ENCODE measurements around the gene RANBP3. TPM values are rescaled to one million over a fixed set of nuclear protein-coding genes. Genes with fewer than 3 reads are reported as not detected.
A peak's percentile ranks its signal among the peaks of the same experiment; 100 is the strongest.

Gene RANBP3
- total RNA-seq, 3 donors from 2014 or later (not counting 1 experiment from before 2014, with no cell fraction given): 73.9 to 95.2 (median 89.7) TPM

- ATAC-seq (no peak), DNase-seq (no peak)
- H3K9me3 ChIP-seq (ENCODE audit: control insufficient read depth, insufficient read depth, low read length): no peaks in the 10 kb centered on the region
- Mint-ChIP-seq H3K27ac (no peak overlapping the region), H3K9me3 (no peaks in the 10 kb centered on the region), H3K36me3 (no peaks in the 10 kb centered on the region), H3K4me1 (no peaks in the 10 kb centered on the region), H3K4me3 (no peak overlapping the region), H3K27me3 (ENCODE audit: low read depth in 2 of 2) (peaks cover 0 to 6% of the 10 kb centered on the region in 2 donors)
- H3K4me1 ChIP-seq (ENCODE audit: control insufficient read depth, insufficient read depth, low read length): no peaks in the 10 kb centered on the region
- no peaks in the 10 kb centered on the region for H3K27me3 ChIP-seq (ENCODE audit: control insufficient read depth, insufficient read depth, low read length)
- H3K27ac ChIP-seq (ENCODE audit: low read length): no peak overlapping the region
- no peaks in the 10 kb centered on the region for H3K36me3 ChIP-seq (ENCODE audit: control insufficient read depth, insufficient read depth, low read length)
- intact Hi-C loops (cut with micrococcal nuclease): no loop called here
- WGBS (ENCODE audit: insufficient coverage): 92% methylated on average over 12 of the region's 12 CpGs
- no peak for TF ChIP-seq CTCF (IDR thresholded peaks at IDR 0.05)
- H3K4me3 ChIP-seq (ENCODE audit: low read length): no peak overlapping the region
Measured at GRCh38 chr19:5873617-5874199, 104.2 kb downstream of the RANBP3 start.

DNA sequence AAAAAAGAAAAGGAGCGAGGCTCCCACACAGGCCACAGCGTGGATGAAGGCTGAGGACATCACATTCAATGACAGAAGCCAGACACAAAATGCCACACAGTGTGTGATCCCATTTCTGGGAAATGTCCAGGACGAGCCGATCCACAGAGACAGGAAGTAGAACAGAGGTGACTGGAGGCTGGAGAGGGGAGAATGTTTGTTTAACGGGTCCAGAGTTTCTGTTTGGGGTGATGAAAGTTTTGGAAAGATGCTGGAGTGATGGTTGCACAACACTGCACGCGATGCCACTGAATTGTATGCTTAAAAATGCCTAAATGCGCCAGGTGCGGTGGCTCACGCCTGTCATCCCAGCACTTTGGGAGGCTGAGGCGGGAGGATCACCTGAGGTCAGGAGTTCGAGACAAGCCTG is 107.0 kb downstream of the RANBP3 start:
- Mint-ChIP-seq H3K27ac (no peak overlapping the region), H3K36me3 (no peaks in the 10 kb centered on the region), H3K9me3 (no peaks in the 10 kb centered on the region), H3K4me3 (no peak overlapping the region), H3K4me1 (peaks cover 1 to 2% of the 10 kb centered on the region in 2 donors), H3K27me3 (ENCODE audit: low read depth in 2 of 2) (no peaks in the 10 kb centered on the region)
- 86% methylated on average over 12 of the region's 12 CpGs for WGBS (ENCODE audit: insufficient coverage)
- intact Hi-C loops (cut with micrococcal nuclease): no loop called here
- DNase-seq: no peak
- no peak for TF ChIP-seq CTCF (IDR thresholded peaks at IDR 0.05)
- H3K36me3 ChIP-seq (ENCODE audit: control insufficient read depth, insufficient read depth, low read length): no peaks in the 10 kb centered on the region
- no peak for ATAC-seq
- no peak overlapping the region for H3K4me3 ChIP-seq (ENCODE audit: low read length)
- no peaks in the 10 kb centered on the region for H3K27me3 ChIP-seq (ENCODE audit: control insufficient read depth, insufficient read depth, low read length)
- no peaks in the 10 kb centered on the region for H3K9me3 ChIP-seq (ENCODE audit: control insufficient read depth, insufficient read depth, low read length)
- no peak overlapping the region for H3K27ac ChIP-seq (ENCODE audit: low read length)
- H3K4me1 ChIP-seq (ENCODE audit: control insufficient read depth, insufficient read depth, low read length): peaks cover 3% of the 10 kb centered on the region

DNA sequence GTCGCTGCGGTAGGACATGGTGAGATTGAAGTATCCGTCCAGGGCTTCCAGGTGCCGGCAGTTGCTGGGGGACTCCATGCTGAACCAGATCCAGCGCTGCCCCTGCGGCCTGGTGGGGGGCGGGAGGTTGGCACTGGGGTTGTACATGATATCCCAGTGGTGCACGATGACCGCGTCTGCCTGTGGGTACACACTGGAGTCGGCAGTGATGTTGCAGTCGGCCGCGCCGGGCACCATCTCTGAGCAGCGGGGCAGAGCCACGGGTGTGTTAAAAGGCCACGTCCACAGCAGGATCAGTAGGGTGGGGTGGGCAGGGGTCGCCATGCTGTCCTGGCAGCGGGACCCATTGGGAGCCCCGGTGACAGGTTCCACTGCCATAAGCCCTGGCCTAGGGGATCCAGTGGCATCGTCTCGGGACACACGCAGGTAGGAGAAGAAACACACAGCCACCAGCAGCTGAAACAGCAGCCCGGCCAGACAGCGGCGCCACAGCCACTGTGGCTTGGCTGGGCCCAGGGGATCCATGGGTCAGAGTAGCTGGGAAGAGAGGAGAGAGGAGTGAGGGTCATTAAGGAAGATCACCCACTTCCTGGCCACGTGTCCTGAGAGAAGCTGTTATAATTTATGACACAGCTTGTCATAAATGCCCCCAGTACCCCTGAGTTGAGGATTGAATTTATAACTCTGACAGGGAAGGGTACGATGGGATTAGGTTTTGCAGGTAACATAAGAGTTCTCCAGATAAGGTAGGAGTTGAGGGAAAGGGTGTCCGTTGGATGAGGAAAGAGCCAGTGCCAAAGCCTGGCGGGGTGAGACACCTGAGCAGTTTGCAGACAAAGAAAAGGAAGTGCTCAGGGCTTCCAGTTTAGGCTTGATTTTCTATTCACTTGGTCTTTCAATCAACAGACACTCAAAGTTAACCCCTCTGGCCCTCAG is 110.5 kb downstream of the RANBP3 start:
- H3K27ac Mint-ChIP-seq: peak overlapping the region in 1 of 2 donors; percentile 40

More for the DNA sequence above, 110.5 kb downstream of the RANBP3 start:
- Histone ChIP-seq H3K36me3 (ENCODE audit: control insufficient read depth, insufficient read depth, low read length) (no peaks in the 10 kb centered on the region), H3K27me3 (ENCODE audit: control insufficient read depth, insufficient read depth, low read length) (no peaks in the 10 kb centered on the region), H3K4me3 (ENCODE audit: low read length) (no peak overlapping the region), H3K4me1 (ENCODE audit: control insufficient read depth, insufficient read depth, low read length) (peaks cover 24% of the 10 kb centered on the region), H3K27ac (ENCODE audit: low read length) (no peak overlapping the region), H3K9me3 (ENCODE audit: control insufficient read depth, insufficient read depth, low read length) (no peaks in the 10 kb centered on the region)
- Mint-ChIP-seq H3K9me3 (no peaks in the 10 kb centered on the region), H3K4me3 (no peak overlapping the region), H3K4me1 (peaks cover 18 to 19% of the 10 kb centered on the region in 2 donors), H3K36me3 (no peaks in the 10 kb centered on the region), H3K27me3 (ENCODE audit: low read depth in 2 of 2) (no peaks in the 10 kb centered on the region)
- DNase-seq: no peak
- no peak for ATAC-seq
- intact Hi-C loops (cut with micrococcal nuclease): no loop called here
- WGBS (ENCODE audit: insufficient coverage): 91% methylated on average over 31 of the region's 31 CpGs
- TF ChIP-seq CTCF (IDR thresholded peaks at IDR 0.05): no peak

Other genes with a start within 250 kb of the RANBP3 start
- 1 to 10 TPM; 2.4 to 5.4 (median 4.2) TPM for gene PRR22, start 193.4 kb downstream of the RANBP3 start, total RNA-seq
- gene DUS3L, start 187.0 kb downstream of the RANBP3 start, total RNA-seq: 100 to 1,000 TPM; 116 to 140 (median 128) TPM
- gene NRTN, start 173.1 kb downstream of the RANBP3 start, total RNA-seq: under 1 TPM in 2 of 3 donors, not detected in 1; 0.33 to 0.34 TPM
- under 1 TPM in 1 of 3 donors, not detected in 2; 0.34 TPM for gene FUT6, start 138.4 kb downstream of the RANBP3 start, total RNA-seq
- gene FUT3, start 126.7 kb downstream of the RANBP3 start, total RNA-seq: not detected
- 1 to 10 TPM; 1.2 to 3.9 (median 2.3) TPM for gene FUT5, start 107.6 kb downstream of the RANBP3 start, total RNA-seq
- gene NDUFA11, start 74.3 kb downstream of the RANBP3 start, total RNA-seq: 100 to 1,000 TPM; 111 to 115 (median 113) TPM
- 10 to 100 TPM; 21.1 to 26.3 (median 24.2) TPM for gene VMAC, start 73.3 kb downstream of the RANBP3 start, total RNA-seq
- 10 to 100 TPM; 34.0 to 41.6 (median 38.3) TPM for gene CAPS, start 63.9 kb downstream of the RANBP3 start, total RNA-seq
- gene RFX2, start 132.4 kb upstream of the RANBP3 start, total RNA-seq: 1 to 10 TPM; 2.4 to 4.6 (median 4.1) TPM
- gene ACSBG2, start 157.5 kb upstream of the RANBP3 start, total RNA-seq: not detected

All from natural killer cell (primary cell).